Rectal smooth muscle tissue (tissue), 1 donor: Measurements from ENCODE around the gene MRPL36.

Experiments used
- H3K27ac ChIP-seq: one replicate; pipeline ENCODE4 v1.7.0; 2013; ENCODE audit warnings: low read depth, low read length, inconsistent platforms
- H3K27me3 ChIP-seq: one replicate; pipeline ENCODE4 v1.7.0; 2013; ENCODE audit warnings: low read length; ENCODE audit not compliant: control insufficient read depth, insufficient read depth
- H3K36me3 ChIP-seq: one replicate; pipeline ENCODE4 v1.7.0; 2013; ENCODE audit warnings: low read length; ENCODE audit not compliant: control insufficient read depth, insufficient read depth
- H3K4me1 ChIP-seq: one replicate; pipeline ENCODE4 v1.7.0; 2013; ENCODE audit warnings: low read length; ENCODE audit not compliant: control insufficient read depth, insufficient read depth
- H3K4me3 ChIP-seq: one replicate; pipeline ENCODE4 v1.7.0; 2013; ENCODE audit warnings: low read length
- H3K9ac ChIP-seq: one replicate; pipeline ENCODE4 v1.7.0; 2013; ENCODE audit warnings: low read length

MRPL36 gene

GRCh38 chr5:1836891-1837880, 37.5 kb upstream of the MRPL36 start:
- H3K36me3 ChIP-seq: no peaks in the 10 kb centered on the region
- H3K4me3 ChIP-seq: no peak overlapping the region
- no peak overlapping the region for H3K27ac ChIP-seq
- H3K4me1 ChIP-seq: no peaks in the 10 kb centered on the region
- H3K9ac ChIP-seq: no peak overlapping the region
- H3K27me3 ChIP-seq: peaks cover 2% of the 10 kb centered on the region

- H3K4me1 ChIP-seq: no peaks in the 10 kb centered on the region
- no peaks in the 10 kb centered on the region for H3K36me3 ChIP-seq
- H3K27ac ChIP-seq: no peak overlapping the region
- no peak overlapping the region for H3K4me3 ChIP-seq
- no peak overlapping the region for H3K9ac ChIP-seq
- peaks cover 2% of the 10 kb centered on the region for H3K27me3 ChIP-seq
These were observed 36.7 kb upstream of the MRPL36 start for GRCh38 chr5:1836176-1836890.

- H3K27ac ChIP-seq: no peak overlapping the region
- H3K27me3 ChIP-seq: peaks cover 2% of the 10 kb centered on the region
- no peaks in the 10 kb centered on the region for H3K36me3 ChIP-seq
- H3K9ac ChIP-seq: no peak overlapping the region
- H3K4me3 ChIP-seq: no peak overlapping the region
- H3K4me1 ChIP-seq: no peaks in the 10 kb centered on the region
These were observed 35.8 kb upstream of the MRPL36 start for GRCh38 chr5:1835431-1835830.

- peaks cover 2% of the 10 kb centered on the region for H3K27me3 ChIP-seq
These were observed 35.2 kb upstream of the MRPL36 start for GRCh38 chr5:1834721-1835429.

GRCh38 chr5:1834022-1834551, 34.5 kb upstream of the MRPL36 start:
- H3K9ac ChIP-seq: no peak overlapping the region
- H3K27ac ChIP-seq: no peak overlapping the region
- H3K36me3 ChIP-seq: no peaks in the 10 kb centered on the region
- H3K4me1 ChIP-seq: no peaks in the 10 kb centered on the region
- H3K4me3 ChIP-seq: no peak overlapping the region
- peaks cover 2% of the 10 kb centered on the region for H3K27me3 ChIP-seq

More at GRCh38 chr5:1834721-1835429, 35.2 kb upstream of the MRPL36 start:
- H3K4me3 ChIP-seq: no peak overlapping the region
- no peaks in the 10 kb centered on the region for H3K36me3 ChIP-seq
- no peak overlapping the region for H3K9ac ChIP-seq
- H3K27ac ChIP-seq: no peak overlapping the region
- H3K4me1 ChIP-seq: no peaks in the 10 kb centered on the region

- Histone ChIP-seq H3K9ac (no peak overlapping the region), H3K36me3 (no peaks in the 10 kb centered on the region), H3K4me1 (no peaks in the 10 kb centered on the region), H3K27ac (no peak overlapping the region), H3K27me3 (peaks cover 2% of the 10 kb centered on the region), H3K4me3 (no peak overlapping the region)
These were observed 33.8 kb upstream of the MRPL36 start for GRCh38 chr5:1833264-1834021.

GRCh38 chr5:1832511-1833250, 33.0 kb upstream of the MRPL36 start:
- Histone ChIP-seq H3K27me3 (peaks cover 2% of the 10 kb centered on the region), H3K27ac (no peak overlapping the region), H3K4me3 (no peak overlapping the region), H3K9ac (no peak overlapping the region), H3K36me3 (no peaks in the 10 kb centered on the region), H3K4me1 (no peaks in the 10 kb centered on the region)

- Histone ChIP-seq H3K4me1 (no peaks in the 10 kb centered on the region), H3K9ac (no peak overlapping the region), H3K27ac (no peak overlapping the region), H3K36me3 (no peaks in the 10 kb centered on the region), H3K27me3 (peaks cover 2% of the 10 kb centered on the region), H3K4me3 (no peak overlapping the region)
These were observed 32.2 kb upstream of the MRPL36 start for GRCh38 chr5:1831677-1832313.

GRCh38 chr5:1831257-1831656, 31.6 kb upstream of the MRPL36 start:
- Histone ChIP-seq H3K27me3 (peaks cover 2% of the 10 kb centered on the region), H3K36me3 (no peaks in the 10 kb centered on the region), H3K9ac (no peak overlapping the region), H3K4me3 (no peak overlapping the region), H3K4me1 (no peaks in the 10 kb centered on the region), H3K27ac (no peak overlapping the region)

- Histone ChIP-seq H3K27ac (no peak overlapping the region), H3K4me1 (no peaks in the 10 kb centered on the region), H3K36me3 (no peaks in the 10 kb centered on the region), H3K4me3 (no peak overlapping the region), H3K27me3 (peaks cover 2% of the 10 kb centered on the region), H3K9ac (no peak overlapping the region)
These were observed 31.1 kb upstream of the MRPL36 start for GRCh38 chr5:1830571-1831228.
